Stimulated activated CD4-positive, alpha-beta T cell treated with anti-CD3 and anti-CD28 coated beads, Interleukin-15, amount 100 ng/mL, for 48 hours (primary cell): ENCODE data around the gene NMRK2.
"Not testable (repeated sequence)": the region's sequence is repeated elsewhere in the genome, so short reads cannot be mapped to it uniquely, and the experiment has no call there.

Source experiments
- DNase-seq, 2 donors: peaks; one replicate each; pipeline ENCODE4 v3.0.0-alpha.2; 2020; ENCODE audit warnings: low read depth in 2 of 2

The NMRK2 gene

GRCh38 chr19:3936506-3937442 lies 3.9 kb downstream of the NMRK2 start:
- DNase-seq, result no peak

GRCh38 chr19:3938300-3938950 lies 5.6 kb downstream of the NMRK2 start:
- DNase-seq, result not testable (repeated sequence)

- DNase-seq, result no peak
Observed at GRCh38 chr19:3942790-3943409, 10.0 kb downstream of the NMRK2 start.

GRCh38 chr19:3944018-3944721 lies 11.3 kb downstream of the NMRK2 start:
- no peak for DNase-seq

GRCh38 chr19:3945838-3946237 lies 13.0 kb downstream of the NMRK2 start:
- DNase-seq, result no peak

- DNase-seq, result not testable (repeated sequence)
Observed at GRCh38 chr19:3947316-3947933, 14.6 kb downstream of the NMRK2 start.

- no peak for DNase-seq
Observed at GRCh38 chr19:3949294-3949693, 16.4 kb downstream of the NMRK2 start.

GRCh38 chr19:3949997-3950859 lies 17.4 kb downstream of the NMRK2 start:
- no peak for DNase-seq

- no peak for DNase-seq
Observed at GRCh38 chr19:3950871-3951861, 18.3 kb downstream of the NMRK2 start.

GRCh38 chr19:3952755-3953276 lies 19.9 kb downstream of the NMRK2 start:
- not testable (repeated sequence) for DNase-seq

GRCh38 chr19:3954107-3954506 lies 21.2 kb downstream of the NMRK2 start:
- no peak for DNase-seq

- DNase-seq, result not testable (repeated sequence)
Observed at GRCh38 chr19:3955276-3955675, 22.4 kb downstream of the NMRK2 start.

- DNase-seq, result no peak
Observed at GRCh38 chr19:3955688-3956087, 22.8 kb downstream of the NMRK2 start.

- no peak for DNase-seq
Observed at GRCh38 chr19:3958836-3959765, 26.2 kb downstream of the NMRK2 start.

- DNase-seq, result no peak
Observed at GRCh38 chr19:3959766-3960131, 26.9 kb downstream of the NMRK2 start.

GRCh38 chr19:3961007-3961406 lies 28.1 kb downstream of the NMRK2 start:
- DNase-seq, result no peak

- no peak for DNase-seq
Observed at GRCh38 chr19:3963458-3964255, 30.8 kb downstream of the NMRK2 start.
